Measurements from ENCODE around the gene ZNF786. TPM values are rescaled to one million over a fixed set of nuclear protein-coding genes. Genes with fewer than 3 reads are reported as not detected.
"Not testable (repeated sequence)": the region's sequence is repeated elsewhere in the genome, so short reads cannot be mapped to it uniquely, and the experiment has no call there.

The ZNF786 gene
- total RNA-seq, 1 donor from 2014 or later = 5.6 TPM

DNA sequence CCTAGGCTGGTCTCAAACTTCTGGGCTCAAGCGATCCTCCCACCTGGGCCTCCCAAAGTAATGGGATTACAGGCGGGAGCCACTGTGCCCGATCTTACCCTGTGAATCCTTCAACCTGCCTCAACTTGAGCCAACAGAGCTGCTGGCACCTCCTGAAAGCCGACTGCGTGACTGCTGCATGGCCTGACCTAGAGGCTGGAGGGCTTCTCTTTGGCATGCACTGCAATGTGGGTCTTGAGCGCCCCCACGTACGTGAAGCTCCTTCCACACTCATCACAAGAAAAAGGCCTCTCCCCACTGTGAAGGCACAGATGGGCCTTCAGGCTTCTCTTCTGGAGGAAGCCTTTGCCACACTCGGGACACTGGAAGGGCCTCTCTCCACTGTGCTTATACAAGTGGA is 12.9 kb upstream of the ZNF786 start:
- Histone ChIP-seq H3K36me3 (no peaks in the 10 kb centered on the region), H3K4me1 (no peaks in the 10 kb centered on the region), H3K27me3 (no peaks in the 10 kb centered on the region), H3K9me3 (no peaks in the 10 kb centered on the region), H3K4me3 (no peak overlapping the region), H3K27ac (no peak overlapping the region)
- ATAC-seq = no peak
- peak; percentile 48 for DNase-seq
- no peak for TF ChIP-seq CTCF (IDR thresholded peaks at IDR 0.05)
- intact Hi-C loops (cut with DNase I) = no loop called here

DNA sequence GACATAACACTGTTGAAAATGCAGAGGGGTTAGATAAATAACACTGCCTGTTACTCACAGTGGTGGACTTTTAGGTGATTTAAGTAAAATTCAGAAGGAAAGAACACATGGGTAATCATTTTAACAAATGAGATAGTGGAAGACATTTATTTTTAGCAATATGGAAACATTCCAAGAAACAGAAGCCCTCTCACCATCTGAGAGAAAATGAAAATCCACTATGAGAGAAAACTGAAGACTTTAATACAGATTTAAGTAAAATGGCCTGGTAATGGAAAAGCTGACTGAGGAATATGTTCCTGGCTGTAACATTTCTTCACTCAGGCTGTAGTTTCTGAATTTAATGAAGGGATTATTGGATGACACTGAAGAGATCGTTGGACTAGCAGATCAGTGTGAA is 12.1 kb upstream of the ZNF786 start:
- Histone ChIP-seq H3K4me1 (no peaks in the 10 kb centered on the region), H3K4me3 (no peak overlapping the region), H3K27ac (no peak overlapping the region), H3K27me3 (no peaks in the 10 kb centered on the region), H3K9me3 (no peaks in the 10 kb centered on the region), H3K36me3 (no peaks in the 10 kb centered on the region)
- ATAC-seq (no peak), DNase-seq (no peak)
- TF ChIP-seq CTCF (IDR thresholded peaks at IDR 0.05) = no peak
- intact Hi-C loops (cut with DNase I) = no loop called here

- intact Hi-C loops (cut with DNase I) = no loop called here
These were observed 10.3 kb upstream of the ZNF786 start for GRCh38 chr7:149100821-149101220.

DNA sequence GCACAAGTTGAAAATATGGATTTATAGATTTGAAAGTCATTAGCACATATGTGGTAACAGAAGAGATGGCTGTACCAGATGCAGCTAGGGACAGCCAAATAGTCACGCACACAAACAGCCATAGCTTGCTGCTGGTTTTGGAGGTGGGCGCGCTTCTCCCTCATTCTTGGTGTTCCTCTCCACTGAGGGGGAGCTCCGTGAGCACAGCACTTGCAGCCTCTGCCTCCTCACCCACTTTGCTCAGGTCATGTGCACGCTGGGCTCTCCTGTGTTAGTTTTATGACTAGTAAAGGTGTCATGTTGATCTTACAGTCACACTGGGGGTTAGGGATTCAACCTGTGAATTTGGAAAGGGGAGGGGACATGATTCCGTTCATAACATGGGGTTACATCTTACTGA is 8.5 kb upstream of the ZNF786 start:
- no peaks in the 10 kb centered on the region for H3K9me3 ChIP-seq
- DNase-seq (peak; percentile 21), ATAC-seq (no peak)
- H3K27me3 ChIP-seq = no peaks in the 10 kb centered on the region
- no peak overlapping the region for H3K4me3 ChIP-seq
- TF ChIP-seq CTCF (IDR thresholded peaks at IDR 0.05) = no peak
- intact Hi-C loops (cut with DNase I) = no loop called here
- H3K4me1 ChIP-seq = no peaks in the 10 kb centered on the region
- no peaks in the 10 kb centered on the region for H3K36me3 ChIP-seq
- H3K27ac ChIP-seq = no peak overlapping the region

More at GRCh38 chr7:149100821-149101220, 10.3 kb upstream of the ZNF786 start:
- Histone ChIP-seq H3K36me3 (no peaks in the 10 kb centered on the region), H3K4me3 (no peak overlapping the region), H3K27ac (no peak overlapping the region), H3K4me1 (no peaks in the 10 kb centered on the region), H3K27me3 (no peaks in the 10 kb centered on the region), H3K9me3 (no peaks in the 10 kb centered on the region)
- TF ChIP-seq CTCF (IDR thresholded peaks at IDR 0.05) = no peak
- no peak for ATAC-seq
- DNase-seq = no peak

- Histone ChIP-seq H3K36me3 (no peaks in the 10 kb centered on the region), H3K4me3 (no peak overlapping the region), H3K27ac (no peak overlapping the region), H3K9me3 (no peaks in the 10 kb centered on the region), H3K4me1 (no peaks in the 10 kb centered on the region), H3K27me3 (no peaks in the 10 kb centered on the region)
- no peak for TF ChIP-seq CTCF (IDR thresholded peaks at IDR 0.05)
- ATAC-seq = no peak
- DNase-seq = peak; percentile 5
- intact Hi-C loops (cut with DNase I) = no loop called here
These were observed 6.6 kb upstream of the ZNF786 start for GRCh38 chr7:149097088-149097487.

DNA sequence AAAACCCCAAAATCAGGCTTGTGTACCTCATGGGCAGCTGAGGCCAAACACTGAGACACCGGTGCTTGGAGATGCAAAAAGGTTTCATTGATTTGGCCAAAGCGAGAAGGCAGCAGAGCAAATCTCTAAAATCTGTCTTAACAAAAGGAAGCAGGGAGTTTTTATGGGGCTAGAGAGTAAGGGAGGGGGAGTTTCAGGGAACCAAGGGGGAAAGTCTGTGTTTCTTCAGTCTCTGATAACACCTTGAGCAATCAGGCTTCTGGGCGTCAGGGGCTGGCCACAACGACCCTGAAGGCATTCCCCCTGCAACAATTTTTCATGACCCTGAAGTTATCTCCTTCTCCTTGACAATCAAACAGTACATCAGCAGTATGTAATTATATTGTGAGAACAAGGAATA is 2.7 kb upstream of the ZNF786 start:
- H3K27ac ChIP-seq = no peak overlapping the region
- no peak for TF ChIP-seq CTCF (IDR thresholded peaks at IDR 0.05)
- ATAC-seq = no peak
- no peak for DNase-seq
- no peaks in the 10 kb centered on the region for H3K36me3 ChIP-seq
- no peaks in the 10 kb centered on the region for H3K27me3 ChIP-seq
- H3K9me3 ChIP-seq = no peaks in the 10 kb centered on the region
- intact Hi-C loops (cut with DNase I) = no loop called here
- H3K4me1 ChIP-seq = peaks cover 13% of the 10 kb centered on the region
- H3K4me3 ChIP-seq = no peak overlapping the region

- peak overlapping the region; percentile 98 for H3K27ac ChIP-seq
- ATAC-seq; H3K36me3 ChIP-seq; H3K27me3 ChIP-seq; intact Hi-C loops (cut with DNase I); H3K4me3 ChIP-seq; H3K9me3 ChIP-seq: not testable (repeated sequence)
- peaks cover 13% of the 10 kb centered on the region for H3K4me1 ChIP-seq
- DNase-seq = peak; percentile 35
These were observed 1.7 kb upstream of the ZNF786 start for GRCh38 chr7:149092244-149092643.
